ENCODE results near the gene SLC2A4RG.

DNA sequence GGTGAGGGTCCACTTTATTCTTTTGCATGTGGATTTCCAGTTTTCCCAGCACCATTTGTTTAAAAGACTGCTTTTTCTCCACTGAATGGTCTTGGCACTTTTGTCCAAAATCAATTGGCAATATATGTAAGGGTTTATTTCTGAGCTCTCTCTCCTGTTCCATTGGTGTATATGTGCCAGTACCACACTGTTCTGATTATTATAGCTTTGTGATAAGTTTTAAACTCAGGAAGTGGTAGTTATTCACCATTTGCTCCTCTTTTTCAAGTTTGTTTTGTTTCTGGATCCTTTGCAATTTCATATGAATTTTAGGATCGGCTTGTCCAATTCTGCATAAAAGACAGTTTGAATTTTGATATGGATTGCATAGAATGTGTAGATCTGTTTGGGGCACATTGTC is 27.4 kb upstream of the SLC2A4RG start:
- TF ChIP-seq, protein P1, sequence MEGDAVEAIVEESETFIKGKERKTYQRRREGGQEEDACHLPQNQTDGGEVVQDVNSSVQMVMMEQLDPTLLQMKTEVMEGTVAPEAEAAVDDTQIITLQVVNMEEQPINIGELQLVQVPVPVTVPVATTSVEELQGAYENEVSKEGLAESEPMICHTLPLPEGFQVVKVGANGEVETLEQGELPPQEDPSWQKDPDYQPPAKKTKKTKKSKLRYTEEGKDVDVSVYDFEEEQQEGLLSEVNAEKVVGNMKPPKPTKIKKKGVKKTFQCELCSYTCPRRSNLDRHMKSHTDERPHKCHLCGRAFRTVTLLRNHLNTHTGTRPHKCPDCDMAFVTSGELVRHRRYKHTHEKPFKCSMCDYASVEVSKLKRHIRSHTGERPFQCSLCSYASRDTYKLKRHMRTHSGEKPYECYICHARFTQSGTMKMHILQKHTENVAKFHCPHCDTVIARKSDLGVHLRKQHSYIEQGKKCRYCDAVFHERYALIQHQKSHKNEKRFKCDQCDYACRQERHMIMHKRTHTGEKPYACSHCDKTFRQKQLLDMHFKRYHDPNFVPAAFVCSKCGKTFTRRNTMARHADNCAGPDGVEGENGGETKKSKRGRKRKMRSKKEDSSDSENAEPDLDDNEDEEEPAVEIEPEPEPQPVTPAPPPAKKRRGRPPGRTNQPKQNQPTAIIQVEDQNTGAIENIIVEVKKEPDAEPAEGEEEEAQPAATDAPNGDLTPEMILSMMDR (IDR thresholded peaks at IDR 0.05), result no peak
- TF ChIP-seq POLR2A (IDR thresholded peaks at IDR 0.05), result no peak
